Endometrial microvascular endothelial cells (primary cell): ENCODE measurements around the gene MYL11. TPM values are rescaled to one million over a fixed set of nuclear protein-coding genes. Genes with fewer than 3 reads are reported as not detected.
"Not testable (repeated sequence)": the region's sequence is repeated elsewhere in the genome, so short reads cannot be mapped to it uniquely, and the experiment has no call there.

Source experiments
- in situ Hi-C: cut with HindIII; loops from 2 replicates; pipeline ENCODE4 v1.10.0; 2017; ENCODE audit warnings: low sequenced_read_pairs, low pct_unique_long_range_greater_than_20kb; ENCODE audit errors: inconsistent ontology term
- total RNA-seq: library from RNA; depleted of rRNA; stranded (reverse); fragments of >200 nt; gene quantifications from one replicate; pipeline ENCODE4 v1.2.3, GENCODE V29; 2015; ENCODE audit errors: inconsistent ontology term

The MYL11 gene
- total RNA-seq, 1 donor from 2014 or later, result not detected

DNA sequence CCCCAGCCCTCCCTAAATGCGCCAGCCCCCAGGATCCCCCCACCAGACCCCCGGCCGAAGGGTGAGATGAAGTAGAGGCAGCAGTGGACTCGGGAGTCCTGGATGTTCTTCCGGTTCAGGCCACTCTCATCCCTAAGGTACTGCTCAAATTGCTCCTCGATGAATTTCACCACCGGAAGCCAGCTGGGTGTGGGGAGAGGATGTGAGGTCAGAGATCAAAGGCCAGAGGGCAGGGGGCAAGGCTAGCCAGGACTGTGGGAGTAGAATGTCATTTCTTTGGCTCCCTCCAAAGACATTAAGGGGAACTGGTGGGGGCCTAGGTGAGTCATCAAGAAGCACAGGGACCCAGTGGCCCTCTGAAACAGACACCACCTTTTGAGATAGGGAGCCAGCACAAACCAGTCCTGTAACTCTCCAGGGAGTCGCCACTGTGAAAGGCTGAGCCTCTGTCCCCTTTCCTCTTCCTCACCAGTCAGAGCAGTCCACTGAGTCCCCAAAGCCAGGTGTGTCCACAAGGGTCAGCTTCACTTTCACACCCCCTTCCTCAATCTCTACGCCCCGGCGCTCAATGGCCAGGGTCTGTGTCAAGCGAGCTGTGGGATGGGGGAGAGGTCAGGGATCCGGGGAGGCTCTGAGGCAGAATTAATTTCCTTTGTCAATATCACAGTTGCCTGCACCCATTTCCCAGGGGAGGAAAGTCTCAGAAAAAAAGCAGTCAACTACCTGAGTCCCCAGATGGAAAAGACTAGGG, 6.9 kb downstream of the MYL11 start:
- in situ Hi-C loops, result no loop called here

- in situ Hi-C loops, result no loop called here
Measured at GRCh38 chr16:30382111-30382881, 7.7 kb downstream of the MYL11 start, which contains the start of gene SEPTIN1. TSS of gene SEPTIN1 (minus strand) at chr16:30382561. CDS start at chr16:30382542, 19 bp downstream.

DNA sequence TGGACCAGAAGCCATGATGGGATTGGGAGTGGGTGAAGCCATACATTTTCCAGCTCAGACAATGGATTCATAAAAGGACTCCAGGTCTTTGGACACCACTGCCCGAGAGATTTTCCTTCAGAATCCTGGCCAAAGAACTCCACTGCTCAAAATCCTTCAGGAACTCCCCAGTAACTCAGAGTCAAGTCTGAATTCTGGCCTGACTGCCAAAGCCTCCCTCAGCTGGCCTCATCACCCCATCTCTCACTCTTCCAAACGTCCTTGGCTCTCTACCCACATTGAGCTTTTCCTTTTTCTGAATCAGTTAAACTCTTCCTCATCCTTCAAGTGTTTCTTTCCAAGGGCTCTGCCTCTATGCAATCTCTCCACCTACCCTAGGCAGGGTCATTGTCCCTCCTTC, 8.9 kb downstream of the MYL11 start:
- in situ Hi-C loops, result no loop called here

- in situ Hi-C loops, result no loop called here
Measured at GRCh38 chr16:30394592-30395154, 20.1 kb downstream of the MYL11 start.

- in situ Hi-C loops, result no loop called here
Measured at GRCh38 chr16:30395155-30395991, 20.8 kb downstream of the MYL11 start, which contains the start of gene ZNF48. TSS of gene ZNF48 (plus strand) at chr16:30395420. CDS start at chr16:30395795, 375 bp downstream.

- in situ Hi-C loops, result no loop called here
Measured at GRCh38 chr16:30395992-30396585, 21.5 kb downstream of the MYL11 start.

DNA sequence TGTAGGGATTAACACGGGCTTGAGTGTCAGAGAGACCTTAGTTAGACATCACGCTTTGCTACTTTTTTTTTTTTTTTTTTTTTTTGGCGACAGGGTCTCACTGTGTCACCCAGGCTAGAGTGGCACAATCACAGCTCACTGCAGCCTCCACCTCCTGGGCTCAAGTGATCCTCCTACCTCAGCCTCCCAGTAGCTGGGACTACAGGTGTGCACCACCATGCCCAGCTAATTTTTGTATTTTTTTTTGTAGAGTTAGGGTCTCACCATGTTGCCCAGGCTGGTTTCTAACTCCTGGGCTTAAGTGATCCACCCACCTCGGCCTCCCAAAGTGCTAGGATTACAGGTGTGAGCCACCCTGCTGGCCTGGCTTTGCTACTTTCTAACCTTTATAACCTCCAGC, 22.0 kb downstream of the MYL11 start:
- in situ Hi-C loops, result not testable (repeated sequence)

GRCh38 chr16:30397056-30397455, 22.5 kb downstream of the MYL11 start:
- in situ Hi-C loops, result no loop called here

DNA sequence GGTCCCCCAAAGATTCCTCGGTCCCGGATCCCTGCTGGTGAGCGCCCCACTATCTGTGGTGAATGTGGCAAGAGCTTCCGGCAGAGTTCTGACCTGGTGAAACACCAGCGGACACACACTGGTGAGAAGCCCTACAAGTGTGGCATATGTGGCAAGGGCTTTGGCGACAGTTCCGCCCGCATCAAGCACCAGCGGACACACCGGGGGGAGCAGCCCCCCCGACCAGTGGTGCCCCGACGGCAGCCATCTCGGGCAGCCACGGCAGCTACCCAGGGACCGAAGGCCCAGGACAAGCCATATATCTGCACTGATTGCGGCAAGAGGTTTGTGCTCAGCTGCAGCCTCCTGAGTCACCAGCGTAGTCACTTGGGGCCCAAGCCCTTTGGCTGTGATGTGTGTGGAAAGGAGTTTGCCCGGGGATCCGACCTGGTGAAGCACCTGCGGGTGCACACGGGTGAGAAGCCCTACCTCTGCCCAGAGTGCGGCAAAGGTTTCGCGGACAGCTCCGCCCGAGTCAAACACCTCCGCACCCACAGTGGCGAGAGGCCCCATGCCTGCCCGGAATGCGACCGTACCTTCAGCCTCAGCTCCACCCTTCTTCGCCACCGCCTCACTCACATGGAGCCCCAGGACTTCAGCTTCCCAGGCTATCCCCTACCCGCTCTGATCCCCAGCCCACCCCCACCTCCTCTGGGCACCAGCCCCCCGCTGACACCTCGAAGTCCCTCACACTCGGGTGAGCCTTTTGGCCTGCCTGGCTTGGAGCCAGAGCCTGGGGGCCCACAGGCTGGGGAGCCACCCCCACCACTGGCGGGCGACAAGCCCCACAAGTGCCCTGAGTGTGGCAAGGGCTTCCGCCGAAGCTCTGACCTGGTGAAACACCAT, 23.4 kb downstream of the MYL11 start:
- in situ Hi-C loops, result no loop called here

- in situ Hi-C loops, result no loop called here
Measured at GRCh38 chr16:30398661-30399434, 24.2 kb downstream of the MYL11 start.

- in situ Hi-C loops, result no loop called here
Measured at GRCh38 chr16:30399435-30400186, 25.0 kb downstream of the MYL11 start.

GRCh38 chr16:30401768-30402425, 27.3 kb downstream of the MYL11 start:
- in situ Hi-C loops, result no loop called here

- in situ Hi-C loops, result no loop called here
Measured at GRCh38 chr16:30406795-30407101, 32.1 kb downstream of the MYL11 start.

- in situ Hi-C loops, result no loop called here
Measured at GRCh38 chr16:30407102-30407803, 32.7 kb downstream of the MYL11 start, which contains the start of gene ZNF771. TSS of gene ZNF771 (plus strand) at chr16:30407606. CDS start at chr16:30408054, 448 bp downstream.

DNA sequence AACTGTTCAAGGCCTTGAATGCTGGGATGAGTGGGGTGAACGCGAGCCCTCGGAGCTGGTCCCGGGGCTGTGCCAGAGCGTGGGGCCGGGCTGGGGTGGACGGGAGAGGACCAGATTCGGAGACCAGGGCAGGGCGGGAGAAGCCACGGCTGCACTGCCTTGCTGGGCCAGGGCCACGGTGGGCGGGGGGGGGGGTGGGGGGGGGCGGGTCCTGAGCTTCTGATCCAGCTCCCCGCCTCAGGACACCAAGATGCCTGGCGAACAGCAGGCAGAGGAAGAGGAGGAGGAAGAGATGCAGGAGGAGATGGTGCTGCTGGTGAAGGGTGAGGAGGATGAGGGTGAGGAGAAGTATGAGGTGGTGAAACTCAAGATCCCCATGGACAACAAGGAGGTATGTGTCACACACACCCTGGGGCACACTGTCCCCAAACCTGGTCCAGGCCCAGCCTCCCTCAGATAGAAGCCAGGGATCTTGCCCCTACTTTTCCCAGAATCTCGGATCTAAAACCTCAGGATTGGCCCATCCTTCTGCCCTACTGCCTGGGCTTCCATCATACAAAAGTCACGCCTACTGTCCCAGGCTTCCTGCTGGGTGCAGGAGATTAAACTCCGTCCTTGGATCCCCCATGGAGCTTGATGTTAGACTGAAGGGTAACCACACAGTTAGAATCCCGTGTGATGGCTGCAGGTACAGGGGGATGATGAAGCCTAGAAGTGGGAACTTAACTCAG, 33.4 kb downstream of the MYL11 start:
- in situ Hi-C loops, result no loop called here
